Keratinocyte (primary cell): Measurements from ENCODE around the gene LRIG3. TPM values are rescaled to one million over a fixed set of nuclear protein-coding genes. Genes with fewer than 3 reads are reported as not detected.

Source experiments
- DNase-seq: peaks from one replicate; pipeline ENCODE4 v3.0.0-alpha.2; 2011; ENCODE audit warnings: low read depth, missing footprints, low spot score
- FAIRE-seq: peaks from 2 replicates; lab custom pipeline; 2011; peaks lifted over from hg19 to GRCh38; lab: Jason Lieb, UNC
- H2AFZ ChIP-seq: 2 replicates; pipeline ENCODE4 v1.6.0; 2012; ENCODE audit warnings: low read length, control low read depth, inconsistent platforms; ENCODE audit not compliant: control insufficient read depth
- H3K27ac ChIP-seq: 2 replicates; pipeline ENCODE4 v1.5.1; 2011; ENCODE audit warnings: low read length; ENCODE audit not compliant: control insufficient read depth, insufficient read depth
- H3K27me3 ChIP-seq: 3 replicates; pipeline ENCODE4 v1.6.0; 2011; ENCODE audit warnings: low read length; ENCODE audit not compliant: control insufficient read depth, insufficient read depth; ENCODE audit errors: extremely low read depth
- H3K36me3 ChIP-seq, 2 experiments: 2 replicates in 1 of 2; 3 replicates in 1 of 2; pipeline ENCODE4 v1.5.1; 2011; ENCODE audit warnings: low read length in 2 of 2, mild to moderate bottlenecking in 1 of 2; ENCODE audit not compliant: control insufficient read depth in 2 of 2, insufficient read depth in 2 of 2; ENCODE audit errors: extremely low read depth in 1 of 2
- H3K4me1 ChIP-seq: 3 replicates; pipeline ENCODE4 v1.5.1; 2011; ENCODE audit warnings: low read length; ENCODE audit not compliant: control insufficient read depth, insufficient read depth; ENCODE audit errors: extremely low read depth
- H3K4me2 ChIP-seq: 3 replicates; pipeline ENCODE4 v1.6.0; 2011; ENCODE audit warnings: low read depth, low read length; ENCODE audit not compliant: control insufficient read depth, insufficient read depth; ENCODE audit errors: extremely low read depth
- H3K4me3 ChIP-seq, 3 experiments: fragments of 200-600 bp in 1 of 3; sonication (generic) in 1 of 3; 2 replicates in 2 of 3; 3 replicates in 1 of 3; pipeline ENCODE4 v1.5.1; 2011 to 2016; ENCODE audit warnings: low read length in 3 of 3, mild to moderate bottlenecking in 3 of 3, control low read depth in 2 of 3, inconsistent platforms in 1 of 3, low read depth in 1 of 3, mixed read lengths in 1 of 3, mixed run types in 1 of 3, moderate library complexity in 1 of 3; ENCODE audit not compliant: control insufficient read depth in 2 of 3, insufficient read depth in 2 of 3; ENCODE audit errors: extremely low read depth in 1 of 3
- H3K79me2 ChIP-seq: 2 replicates; pipeline ENCODE4 v1.6.0; 2012; ENCODE audit warnings: low read length; ENCODE audit not compliant: control insufficient read depth, insufficient read depth
- H3K9ac ChIP-seq: 3 replicates; pipeline ENCODE4 v1.6.0; 2011; ENCODE audit warnings: low read length; ENCODE audit not compliant: control insufficient read depth, insufficient read depth; ENCODE audit errors: extremely low read depth
- H3K9me1 ChIP-seq: 3 replicates; pipeline ENCODE4 v1.6.0; 2011; ENCODE audit warnings: low read length; ENCODE audit not compliant: control insufficient read depth, insufficient read depth; ENCODE audit errors: extremely low read depth
- H3K9me3 ChIP-seq: 2 replicates; pipeline ENCODE4 v1.5.1; 2012; ENCODE audit warnings: low read depth, low read length; ENCODE audit not compliant: control insufficient read depth
- H4K20me1 ChIP-seq: 3 replicates; pipeline ENCODE4 v1.6.0; 2011; ENCODE audit warnings: low read length; ENCODE audit not compliant: control insufficient read depth, insufficient read depth; ENCODE audit errors: extremely low read depth
- CTCF ChIP-seq, 3 experiments: IDR thresholded peaks in 1 of 3; conservative IDR thresholded peaks in 1 of 3; optimal IDR thresholded peaks in 1 of 3; 2 replicates in 2 of 3; 3 replicates in 1 of 3; pipeline versions ENCODE3 to v1.5.1; 2011; ENCODE audit warnings: low read length in 3 of 3, mild to moderate bottlenecking in 3 of 3, moderate library complexity in 2 of 3, control low read depth in 1 of 3, inconsistent platforms in 1 of 3; ENCODE audit not compliant: insufficient read depth in 2 of 3; ENCODE audit errors: extremely low read depth in 1 of 3
- EZH2 ChIP-seq: IDR thresholded peaks from one replicate; pipeline ENCODE4 v1.6.1; 2012; ENCODE audit warnings: inconsistent platforms, mild to moderate bottlenecking, low read length, moderate library complexity
- dilution Hi-C: fragments of 300-500 bp; cut with MboI; formaldehyde crosslinking; loops from one replicate; pipeline ENCODE4 v1.7.0; 2020; ENCODE audit warnings: low sequenced_read_pairs; ENCODE audit not compliant: extremely low pct_ligation_motif_present
- polyA plus RNA-seq, 5 experiments: library from polyadenylated mRNA; depleted of rRNA in 3 of 5; stranded (reverse) in 3 of 5; stranded (forward) in 1 of 5; unstranded in 1 of 5; fragments of >200 nt; gene quantifications; 1 replicate in 1 of 5; 2 replicates in 3 of 5; 3 replicates in 1 of 5; pipeline versions ENCODE4 v1.2.1 to v1.2.3, GENCODE V29; 2011 to 2012; ENCODE audit warnings: missing spikeins in 2 of 5, low read depth in 1 of 5, low replicate concordance in 1 of 5

LRIG3 gene
- polyA plus RNA-seq, 1 donor (not counting 4 experiments of a cell fraction or from before 2014, with no cell fraction given), result 30.9 TPM

- no peaks in the 10 kb centered on the region for H3K9me1 ChIP-seq
- no peaks in the 10 kb centered on the region for H4K20me1 ChIP-seq
- FAIRE-seq (peak; percentile 9), DNase-seq (no peak)
- H2AFZ ChIP-seq, result no peak overlapping the region
- H3K9me3 ChIP-seq, result no peaks in the 10 kb centered on the region
- no peak overlapping the region for H3K27ac ChIP-seq
- H3K4me3 ChIP-seq, result no peak overlapping the region
- peaks cover 16% of the 10 kb centered on the region for H3K4me1 ChIP-seq
- no peaks in the 10 kb centered on the region for H3K79me2 ChIP-seq
- H3K27me3 ChIP-seq, result no peaks in the 10 kb centered on the region
- H3K9ac ChIP-seq, result no peak overlapping the region
- H3K4me2 ChIP-seq, result no peak overlapping the region
- H3K36me3 ChIP-seq, result no peaks in the 10 kb centered on the region
- TF ChIP-seq EZH2 (no peak), CTCF (optimal IDR thresholded peaks at IDR 0.05 in 1 of 3, IDR thresholded peaks at IDR 0.05 in 1 of 3, conservative IDR thresholded peaks at IDR 0.05 in 1 of 3; ENCODE audit: extremely low read depth in 1 of 3, insufficient read depth in 2 of 3, low read length in 3 of 3) (no peak)
- dilution Hi-C loops, result no loop called here
Observed at GRCh38 chr12:58844161-58844560, 76.1 kb downstream of the LRIG3 start.

- no peaks in the 10 kb centered on the region for H3K27me3 ChIP-seq
- no peaks in the 10 kb centered on the region for H3K36me3 ChIP-seq
- no peak overlapping the region for H3K27ac ChIP-seq
- TF ChIP-seq CTCF (optimal IDR thresholded peaks at IDR 0.05 in 1 of 3, IDR thresholded peaks at IDR 0.05 in 1 of 3, conservative IDR thresholded peaks at IDR 0.05 in 1 of 3; ENCODE audit: extremely low read depth in 1 of 3, insufficient read depth in 2 of 3, low read length in 3 of 3), result no peak
- no peak for TF ChIP-seq EZH2
- no peaks in the 10 kb centered on the region for H3K9me1 ChIP-seq
- H3K4me3 ChIP-seq, result peak overlapping the region in 1 of 3 experiments; percentile 17
- no peaks in the 10 kb centered on the region for H3K9me3 ChIP-seq
- dilution Hi-C loops, result no loop called here
- H3K79me2 ChIP-seq, result no peaks in the 10 kb centered on the region
- H2AFZ ChIP-seq, result peak overlapping the region; percentile 78
- DNase-seq (no peak), FAIRE-seq (peak; percentile 55)
- no peak overlapping the region for H3K9ac ChIP-seq
- H3K4me1 ChIP-seq, result peaks cover 4% of the 10 kb centered on the region
- H4K20me1 ChIP-seq, result no peaks in the 10 kb centered on the region
- peak overlapping the region; percentile 39 for H3K4me2 ChIP-seq
Observed at GRCh38 chr12:58841058-58841798, 79.1 kb downstream of the LRIG3 start.
